Effector memory CD4-positive, alpha-beta T cell (primary cell): Measurements from ENCODE around the gene ATP6V0D1.
"Not testable (repeated sequence)": the region's sequence is repeated elsewhere in the genome, so short reads cannot be mapped to it uniquely, and the experiment has no call there.

Source experiments
- DNase-seq, 3 donors: peaks; one replicate each; pipeline ENCODE4 v3.0.0-alpha.2; 2020
- H3K27ac ChIP-seq: 2 replicates; pipeline ENCODE4 v1.7.0; 2013; ENCODE audit warnings: mild to moderate bottlenecking, low read length, moderate library complexity; ENCODE audit not compliant: insufficient read depth, poor library complexity, severe bottlenecking
- H3K27me3 ChIP-seq: replicated peaks from 2 replicates; pipeline ENCODE4 v1.7.0; 2013; ENCODE audit warnings: mild to moderate bottlenecking, low read length; ENCODE audit not compliant: insufficient read depth, control insufficient read depth, poor library complexity, severe bottlenecking
- H3K36me3 ChIP-seq: 2 replicates; pipeline ENCODE4 v1.7.0; 2013; ENCODE audit warnings: mild to moderate bottlenecking, low read length, moderate library complexity; ENCODE audit not compliant: control insufficient read depth, insufficient read depth
- H3K4me1 ChIP-seq: 2 replicates; pipeline ENCODE4 v1.7.0; 2013; ENCODE audit warnings: low read length, mild to moderate bottlenecking; ENCODE audit not compliant: control insufficient read depth, insufficient read depth, poor library complexity, severe bottlenecking
- H3K4me3 ChIP-seq: 2 replicates; pipeline ENCODE4 v1.7.0; 2013; ENCODE audit warnings: low read length, low read depth, mild to moderate bottlenecking; ENCODE audit not compliant: insufficient read depth, poor library complexity, severe bottlenecking
- H3K9me3 ChIP-seq: 2 replicates; pipeline ENCODE4 v1.7.0; 2013; ENCODE audit warnings: mild to moderate bottlenecking, low read length, moderate library complexity; ENCODE audit not compliant: control insufficient read depth

Gene ATP6V0D1

DNA sequence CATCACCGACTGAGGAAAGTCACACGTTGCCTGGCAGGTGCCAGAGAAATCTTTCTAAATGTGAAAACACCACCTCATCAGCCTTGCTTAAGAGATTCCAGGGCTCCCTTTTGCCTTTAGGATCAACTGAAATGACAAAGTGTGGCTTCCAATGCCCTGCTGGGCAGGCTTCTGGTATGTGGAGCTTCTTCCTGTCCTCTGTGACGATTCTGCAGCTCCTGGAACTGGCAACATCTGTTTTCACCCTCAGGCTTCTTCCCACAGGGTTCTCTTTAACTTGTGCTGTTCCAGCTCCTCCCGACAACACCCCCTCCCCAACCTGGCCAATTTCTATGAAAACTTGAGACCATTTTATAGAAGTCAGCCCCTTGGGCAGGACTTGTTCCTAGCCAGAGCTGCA lies 59.9 kb downstream of the ATP6V0D1 start:
- DNase-seq: no peak
- Histone ChIP-seq H3K27ac (no peak overlapping the region), H3K36me3 (no peaks in the 10 kb centered on the region), H3K27me3 (peaks cover 21% of the 10 kb centered on the region), H3K4me3 (no peak overlapping the region), H3K9me3 (no peaks in the 10 kb centered on the region), H3K4me1 (peaks cover 6% of the 10 kb centered on the region)

DNA sequence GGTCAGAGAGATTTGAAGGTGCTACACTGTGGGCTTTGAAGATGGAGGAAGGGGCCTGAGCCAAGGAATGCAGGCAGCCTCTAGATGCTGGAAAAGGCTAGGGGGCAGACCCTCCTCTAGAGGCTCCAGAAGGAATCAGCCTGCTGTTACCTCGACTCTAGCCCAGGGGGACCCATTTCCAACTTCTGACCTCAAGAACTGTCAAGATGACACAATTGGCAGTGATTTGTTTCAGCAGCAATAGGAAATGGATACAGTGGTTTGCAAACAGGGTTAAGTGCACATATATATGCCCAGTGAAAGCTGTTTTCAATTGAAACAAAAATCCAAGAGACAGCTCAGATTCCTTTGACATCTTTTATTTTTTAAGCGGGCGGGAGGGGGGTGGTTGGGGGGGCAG lies 61.0 kb downstream of the ATP6V0D1 start:
- H3K36me3 ChIP-seq: no peaks in the 10 kb centered on the region
- no peak for DNase-seq
- H3K4me1 ChIP-seq: peaks cover 6% of the 10 kb centered on the region

DNA sequence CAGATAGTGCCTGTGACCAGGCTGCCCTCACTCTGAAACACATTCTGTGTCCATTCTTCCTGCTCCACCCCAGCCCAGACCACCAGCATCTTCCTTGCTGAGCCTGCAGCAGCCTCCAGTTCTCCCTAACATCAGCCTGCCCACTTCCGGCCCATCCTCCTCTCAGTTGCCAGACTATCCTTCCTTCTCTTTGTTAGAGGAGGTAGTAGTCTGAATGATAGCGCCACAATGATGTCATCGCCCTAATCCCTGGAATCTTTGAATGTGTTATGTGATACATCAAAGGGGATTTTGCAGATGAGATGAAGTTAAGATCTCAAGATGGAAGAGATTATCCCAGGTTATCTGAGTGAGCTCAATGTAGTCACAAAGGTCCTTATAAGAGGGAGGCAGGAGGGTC lies 61.5 kb downstream of the ATP6V0D1 start:
- Histone ChIP-seq H3K9me3 (no peaks in the 10 kb centered on the region), H3K36me3 (no peaks in the 10 kb centered on the region), H3K4me3 (no peak overlapping the region), H3K27ac (no peak overlapping the region), H3K4me1 (peaks cover 6% of the 10 kb centered on the region), H3K27me3 (peaks cover 21% of the 10 kb centered on the region)
- DNase-seq: no peak

More for the DNA sequence above, 61.0 kb downstream of the ATP6V0D1 start:
- Histone ChIP-seq H3K27me3 (peaks cover 23% of the 10 kb centered on the region), H3K4me3 (no peak overlapping the region), H3K27ac (no peak overlapping the region), H3K9me3 (no peaks in the 10 kb centered on the region)

DNA sequence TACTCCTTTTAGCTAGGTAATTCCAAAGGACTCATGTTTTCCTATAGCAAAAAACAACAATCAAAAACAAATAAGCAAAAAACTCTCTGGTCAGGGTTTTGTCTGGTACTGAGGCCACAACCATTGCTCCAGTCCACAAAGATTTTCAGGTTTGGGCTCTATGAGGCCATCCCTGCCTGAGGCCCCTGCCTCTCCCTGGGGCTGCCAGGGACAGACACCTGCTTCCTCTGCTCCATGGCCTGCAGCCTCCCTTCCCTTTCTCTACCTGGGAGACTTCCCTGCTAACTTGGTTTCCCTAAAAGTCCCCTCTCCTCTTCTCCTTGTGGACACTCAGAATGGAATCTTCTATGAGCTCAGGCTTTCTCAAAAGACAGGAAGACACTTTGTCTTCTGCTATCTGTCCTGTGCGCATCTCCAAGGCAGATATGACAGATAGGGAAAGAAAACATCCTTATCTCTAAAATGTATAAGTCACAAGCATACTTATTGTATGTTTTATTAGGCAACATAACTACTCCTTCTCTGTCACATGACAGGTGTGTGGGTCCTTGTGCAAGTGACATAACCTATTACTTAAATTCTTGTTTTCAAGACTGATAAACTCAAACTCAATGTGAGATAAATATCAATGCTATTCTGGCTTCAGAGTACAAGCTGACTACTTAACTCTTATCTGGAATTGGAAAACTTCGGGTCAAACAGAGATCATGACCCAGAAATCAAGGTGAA lies 63.5 kb downstream of the ATP6V0D1 start:
- no peak for DNase-seq

DNA sequence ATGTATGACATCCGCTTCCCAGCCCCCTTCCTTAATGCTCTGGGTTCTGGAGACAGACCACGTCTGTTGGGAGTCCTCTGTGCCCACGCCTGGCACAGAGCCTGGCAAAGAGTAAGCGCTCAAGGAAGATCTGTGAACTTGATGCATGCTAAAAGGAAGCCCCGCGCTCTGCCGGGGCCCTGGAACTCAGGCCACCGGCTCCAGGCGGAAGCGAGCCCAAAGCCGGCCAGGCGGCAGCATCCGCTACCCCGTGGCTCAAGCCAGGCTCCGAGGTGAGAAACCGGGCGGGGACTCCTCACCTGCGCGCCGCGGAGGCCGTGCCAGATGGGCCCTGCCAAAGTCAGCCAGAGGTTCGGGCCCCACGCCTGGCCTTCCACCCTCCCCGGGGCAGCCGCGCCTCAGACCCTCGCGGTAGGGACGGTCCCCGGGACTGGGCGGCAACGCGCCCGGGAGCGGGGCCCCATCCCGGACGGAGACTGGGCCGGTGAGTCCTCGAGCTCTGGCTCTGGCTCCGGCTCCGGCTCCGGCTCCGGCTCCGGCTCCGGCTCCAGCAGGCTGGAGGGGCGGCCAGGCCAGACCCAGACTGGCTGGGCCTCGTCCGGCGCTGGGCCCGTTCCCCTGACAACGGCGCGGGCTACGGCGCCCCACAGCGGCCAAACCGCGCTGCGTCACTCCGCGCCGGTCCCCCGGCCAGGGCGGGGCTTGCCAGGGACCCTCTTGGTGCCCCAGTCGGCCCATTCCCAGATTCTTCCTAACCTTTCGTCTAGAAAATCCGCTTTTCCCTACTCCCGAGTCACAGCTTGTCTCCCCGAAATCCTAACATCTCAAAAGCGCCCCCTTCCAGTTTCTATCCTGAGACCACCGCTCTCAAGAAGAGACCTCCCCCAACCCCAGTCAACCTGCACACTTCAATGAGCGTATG lies 64.8 kb downstream of the ATP6V0D1 start, which contains the start of gene ZDHHC1:
Gene ZDHHC1, minus strand, starts transcription at position 606 of the 922 bp plus-strand sequence. CDS start 8,702 bp downstream, outside the sequence.
- Histone ChIP-seq H3K27me3 (peaks cover 17% of the 10 kb centered on the region), H3K4me3 (peak within 1 kb of the TSS; percentile 49), H3K4me1 (peaks cover 6% of the 10 kb centered on the region), H3K9me3 (no peaks in the 10 kb centered on the region), H3K36me3 (no peaks in the 10 kb centered on the region), H3K27ac (no peak within 1 kb of the TSS)
- peak in 1 of 3 donors; percentile 11 for DNase-seq

More for the DNA sequence above, 63.5 kb downstream of the ATP6V0D1 start:
- H3K27ac ChIP-seq: no peak overlapping the region
- H3K4me3 ChIP-seq: no peak overlapping the region
- H3K9me3 ChIP-seq: no peaks in the 10 kb centered on the region
- peaks cover 6% of the 10 kb centered on the region for H3K4me1 ChIP-seq
- H3K27me3 ChIP-seq: peaks cover 17% of the 10 kb centered on the region
- H3K36me3 ChIP-seq: no peaks in the 10 kb centered on the region

DNA sequence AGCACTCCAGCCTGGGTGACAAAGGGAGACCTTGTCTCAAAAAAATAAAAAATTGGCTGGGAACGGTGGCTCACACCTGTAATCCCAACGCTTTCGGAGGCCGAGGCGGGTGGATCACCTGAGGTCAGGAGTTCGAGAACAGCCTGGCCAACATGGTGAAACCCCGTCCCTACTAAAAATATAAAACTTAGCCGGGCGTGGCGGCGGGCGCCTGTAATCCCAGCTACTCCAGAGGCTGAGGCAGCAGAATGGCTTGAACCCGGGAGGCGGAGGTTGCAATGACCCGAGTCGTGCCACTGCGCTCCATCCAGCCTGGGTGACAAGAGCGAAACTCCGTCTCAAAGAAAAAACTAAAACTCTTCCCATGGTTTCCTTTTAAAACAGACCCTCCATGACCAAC lies 65.5 kb downstream of the ATP6V0D1 start:
- H3K27me3 ChIP-seq: peaks cover 17% of the 10 kb centered on the region
- not testable (repeated sequence) for H3K9me3 ChIP-seq, H3K27ac ChIP-seq, DNase-seq, H3K4me3 ChIP-seq, H3K36me3 ChIP-seq, H3K4me1 ChIP-seq

DNA sequence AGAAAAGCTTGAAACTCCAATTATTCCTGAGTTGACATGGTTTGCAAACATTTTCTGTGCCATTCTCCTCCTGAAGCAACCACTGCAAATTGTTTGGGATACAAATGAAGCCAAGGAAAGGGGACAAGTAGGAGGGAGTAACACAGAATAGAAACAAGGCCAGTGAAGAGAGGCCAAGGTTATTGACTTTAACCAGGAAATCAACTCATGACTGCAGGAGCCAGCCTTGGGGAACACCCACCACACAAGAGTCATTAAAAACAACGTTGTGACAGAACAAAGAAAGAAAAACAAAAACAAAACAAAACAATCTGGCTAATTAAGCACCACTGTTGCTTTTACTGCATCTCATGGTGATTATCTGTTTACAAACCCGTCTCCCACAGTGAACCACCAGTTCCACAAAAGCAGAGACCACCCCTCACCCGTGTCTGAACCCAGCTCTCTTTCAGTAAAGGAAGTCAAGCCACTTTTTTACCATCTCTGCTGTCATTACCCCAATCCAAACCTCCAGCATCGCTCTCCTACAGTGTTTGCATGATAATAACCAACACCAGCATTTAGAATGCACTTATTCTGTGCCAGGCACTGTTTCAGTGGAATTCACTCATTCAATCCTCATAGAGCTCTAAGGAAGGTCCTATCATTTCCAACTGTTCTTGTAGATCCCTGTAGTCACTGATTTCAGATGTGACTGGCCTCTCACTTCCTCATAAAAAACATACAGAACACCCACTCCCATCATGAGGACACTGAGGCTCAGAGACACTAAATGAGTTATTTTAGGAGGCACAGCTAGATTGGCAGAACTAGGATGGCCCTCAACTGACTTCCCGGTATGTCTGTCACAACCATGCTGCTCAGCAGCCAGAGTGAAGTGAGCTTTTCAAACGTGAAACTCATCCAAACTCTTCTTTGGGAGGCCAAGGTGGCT lies 66.7 kb downstream of the ATP6V0D1 start:
- no peak for DNase-seq

DNA sequence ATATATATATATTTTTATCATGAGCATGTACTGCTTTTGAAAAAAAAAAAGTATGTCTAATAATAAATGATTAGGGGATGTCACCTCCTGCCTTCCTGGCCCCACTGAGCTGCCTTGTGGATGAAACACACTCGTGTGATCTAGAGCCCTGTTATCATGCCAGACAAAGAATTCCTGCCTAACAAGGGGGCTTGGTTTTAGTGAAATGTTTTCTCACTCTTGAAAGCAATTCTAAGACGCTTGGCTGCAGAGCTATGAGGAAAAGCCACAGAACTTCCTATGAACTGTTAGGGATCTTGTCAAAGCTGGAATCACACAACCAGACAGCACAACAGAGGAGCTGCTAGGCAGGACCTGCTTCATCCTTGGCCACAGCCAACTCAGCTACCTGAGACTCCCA lies 68.7 kb downstream of the ATP6V0D1 start:
- Histone ChIP-seq H3K36me3 (no peaks in the 10 kb centered on the region), H3K27me3 (peaks cover 15% of the 10 kb centered on the region), H3K9me3 (no peaks in the 10 kb centered on the region), H3K4me1 (peaks cover 6% of the 10 kb centered on the region), H3K4me3 (no peak overlapping the region), H3K27ac (no peak overlapping the region)
- no peak for DNase-seq

More for the DNA sequence above, 66.7 kb downstream of the ATP6V0D1 start:
- Histone ChIP-seq H3K4me1 (peaks cover 6% of the 10 kb centered on the region), H3K36me3 (no peaks in the 10 kb centered on the region), H3K9me3 (no peaks in the 10 kb centered on the region), H3K27ac (no peak overlapping the region), H3K4me3 (no peak overlapping the region), H3K27me3 (peaks cover 17% of the 10 kb centered on the region)

DNA sequence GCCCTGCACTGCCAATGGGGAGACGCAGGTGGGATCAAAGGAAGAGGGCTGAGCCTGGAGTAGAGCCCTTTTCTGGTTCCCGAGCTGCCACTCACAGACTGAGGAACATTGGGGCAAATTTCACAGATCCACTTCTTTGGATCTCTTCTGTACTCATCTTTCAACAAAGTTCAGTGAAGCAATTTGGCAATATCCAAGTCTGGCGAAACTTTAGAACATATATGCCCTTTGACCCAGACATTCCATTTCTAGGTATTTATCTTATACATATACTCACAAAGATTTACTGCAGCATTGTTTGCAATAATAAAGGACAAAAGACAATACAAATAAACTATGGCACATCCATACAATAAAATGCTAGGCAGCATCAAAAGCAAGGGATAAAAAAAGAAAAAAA lies 69.6 kb downstream of the ATP6V0D1 start:
- Histone ChIP-seq H3K9me3 (no peaks in the 10 kb centered on the region), H3K27ac (no peak overlapping the region), H3K4me1 (peaks cover 3% of the 10 kb centered on the region), H3K36me3 (no peaks in the 10 kb centered on the region), H3K27me3 (peaks cover 7% of the 10 kb centered on the region), H3K4me3 (no peak overlapping the region)
- DNase-seq: no peak
